Spleen (tissue), 11 donors: ENCODE measurements around the gene ST3GAL2. TPM values are rescaled to one million over a fixed set of nuclear protein-coding genes. Genes with fewer than 3 reads are reported as not detected.

Source experiments
- DNase-seq: peaks from one replicate; pipeline ENCODE4 v3.0.0-alpha.2; 2020
- H3K27ac ChIP-seq, 8 donors: fragments of 200-600 bp; sonication (generic) in 7 of 8; 1 replicate in 4 of 8; 2 replicates in 4 of 8; pipeline versions ENCODE4 v1.5.0 to v1.8.0; 2016 to 2021; ENCODE audit warnings: inconsistent platforms in 4 of 8, mild to moderate bottlenecking in 4 of 8, moderate library complexity in 1 of 8
- H3K27me3 ChIP-seq, 7 donors: fragments of 200-600 bp; sonication (generic) in 6 of 7; replicated peaks in 1 of 7; 1 replicate in 4 of 7; 2 replicates in 3 of 7; pipeline versions ENCODE4 v1.5.0 to v1.8.0; 2016 to 2021; ENCODE audit warnings: inconsistent platforms in 3 of 7, mild to moderate bottlenecking in 1 of 7
- H3K36me3 ChIP-seq, 6 donors: fragments of 200-600 bp; sonication (generic) in 5 of 6; 1 replicate in 4 of 6; 2 replicates in 2 of 6; pipeline versions ENCODE4 v1.5.0 to v1.8.0; 2016 to 2021; ENCODE audit warnings: inconsistent platforms in 2 of 6
- H3K4me1 ChIP-seq, 6 donors: fragments of 200-600 bp; sonication (generic) in 5 of 6; 1 replicate in 3 of 6; 2 replicates in 3 of 6; pipeline versions ENCODE4 v1.5.0 to v1.8.0; 2016 to 2021; ENCODE audit warnings: inconsistent platforms in 3 of 6
- H3K4me3 ChIP-seq, 8 donors: fragments of 200-600 bp; sonication (generic) in 7 of 8; 1 replicate in 4 of 8; 2 replicates in 4 of 8; pipeline versions ENCODE4 v1.5.0 to v1.8.0; 2016 to 2021; ENCODE audit warnings: inconsistent platforms in 4 of 8, mild to moderate bottlenecking in 4 of 8, moderate library complexity in 2 of 8
- H3K9me3 ChIP-seq, 8 donors: fragments of 200-600 bp; sonication (generic) in 7 of 8; 1 replicate in 4 of 8; 2 replicates in 4 of 8; pipeline versions ENCODE4 v1.5.0 to v1.8.0; 2016 to 2021; ENCODE audit warnings: inconsistent platforms in 4 of 8
- CTCF ChIP-seq, 11 experiments: fragments of 200-600 bp in 7 of 11; fragments of 450-650 bp in 4 of 11; sonication (generic) in 4 of 11; IDR thresholded peaks in 8 of 11; conservative IDR thresholded peaks in 3 of 11; 1 replicate in 7 of 11; 2 replicates in 4 of 11; pipeline versions ENCODE4 v1.4.0 to v1.8.0; 2016 to 2021; ENCODE audit warnings: antibody characterized with exemption in 11 of 11, inconsistent platforms in 4 of 11, mild to moderate bottlenecking in 1 of 11
- POLR2A ChIP-seq, 3 donors: fragments of 450-650 bp; IDR thresholded peaks; one replicate each; pipeline ENCODE4 v1.5.1; 2017; ENCODE audit warnings: antibody characterized with exemption in 3 of 3, mild to moderate bottlenecking in 1 of 3
- POLR2AphosphoS5 ChIP-seq, 3 donors: sonication (generic); formaldehyde crosslinking; IDR thresholded peaks; one replicate each; pipeline ENCODE4 v1.5.1; 2017; ENCODE audit warnings: antibody characterized with exemption in 3 of 3
- WGBS, 5 donors: extraction: QIAGEN DNeasy Blood & Tissue Kit in 3 of 5; methylation state at CpG; one replicate each; pipeline versions ENCODE4 v1.1.5 to v1.1.7; 2013 to 2018; 5-methylcytosine and 5-hydroxymethylcytosine counted together
- intact Hi-C: fragments of 100-400 bp; cut with DNase I; formaldehyde crosslinking; loops from one replicate; pipeline ENCODE4 v1.15.0; 2023; ENCODE audit warnings: low total_unique reads
- polyA plus RNA-seq, 3 donors: library from polyadenylated mRNA; stranded (reverse); fragments of 200-250 nt; gene quantifications; one replicate each; pipeline ENCODE4 v1.2.1, GENCODE V29; 2013
- total RNA-seq, 7 donors: library from RNA; depleted of rRNA in 3 of 7; stranded (reverse); fragments of >200 nt in 3 of 7; fragmentation: NEBNext Ultra II Directional in 4 of 7; extraction: Animal tissue kit (Norgen Biotek cat#: 25700) in 4 of 7; gene quantifications; one replicate each; pipeline versions ENCODE4 v1.1.0 to v1.2.1, GENCODE V29; 2016 to 2021
- donor health status: healthy with polysubstance abuse.
- donor health status: DM: no; HTN: no; CAD: no; lungs with moderate emphysema.
- donor health status: DM: no; HTN: no; CAD: no.
- donor health status: Bipolar disorder and iron deficiency.
- donor health status: healthy.
- donor health status: DM: no; HTN: no; CAD: no.
- donor health status: DM: yes; HTN: yes; CAD: no.

The ST3GAL2 gene
- total and polyA plus RNA-seq, 10 donors, result 5.2 to 66.9 (median 43.7) TPM

GRCh38 chr16:70457446-70458166 is 18.7 kb upstream of the ST3GAL2 start:
- intact Hi-C loops, result loop anchor here (10.0 kb wide), 1 partner anchor 53 kb away; no protein-coding TSS in a partner anchor
- TF ChIP-seq POLR2A (IDR thresholded peaks at IDR 0.05) (no peak), POLR2AphosphoS5 (IDR thresholded peaks at IDR 0.05) (no peak)
- WGBS, 5 donors, result 83 to 93% (median 87%) methylated on average over 5 of the region's 5 CpGs
- Histone ChIP-seq H3K4me3 (no peak overlapping the region), H3K9me3 (no peaks in the 10 kb centered on the region), H3K4me1 (peaks cover 6 to 60% (median 36%) of the 10 kb centered on the region in 6 donors), H3K27ac (no peak overlapping the region), H3K36me3 (no peaks in the 10 kb centered on the region), H3K27me3 (no peaks in the 10 kb centered on the region)
- DNase-seq, result no peak

GRCh38 chr16:70455910-70456309 is 17.0 kb upstream of the ST3GAL2 start:
- peaks cover 6 to 50% (median 27%) of the 10 kb centered on the region in 6 donors for H3K4me1 ChIP-seq
- intact Hi-C loops, result loop anchor here (10.0 kb wide), 1 partner anchor 51 kb away; no protein-coding TSS in a partner anchor
- no peak overlapping the region for H3K27ac ChIP-seq
- no peak for DNase-seq
- H3K36me3 ChIP-seq, result no peaks in the 10 kb centered on the region
- 88 to 94% (median 90%) methylated on average over 7 of the region's 7 CpGs for WGBS, 5 donors
- peaks cover 0 to 4% (median 0%) of the 10 kb centered on the region in 7 donors for H3K27me3 ChIP-seq
- TF ChIP-seq POLR2A (IDR thresholded peaks at IDR 0.05) (no peak), POLR2AphosphoS5 (IDR thresholded peaks at IDR 0.05) (no peak), CTCF (IDR thresholded peaks at IDR 0.05 in 8 of 11, conservative IDR thresholded peaks at IDR 0.05 in 3 of 11) (no peak)
- H3K9me3 ChIP-seq, result no peaks in the 10 kb centered on the region
- H3K4me3 ChIP-seq, result no peak overlapping the region

- DNase-seq, result peak; percentile 93
- Histone ChIP-seq H3K4me1 (peaks cover 6 to 42% (median 23%) of the 10 kb centered on the region in 6 donors), H3K36me3 (no peaks in the 10 kb centered on the region), H3K9me3 (no peaks in the 10 kb centered on the region), H3K27me3 (peaks cover 0 to 8% (median 0%) of the 10 kb centered on the region in 7 donors), H3K4me3 (peak within 1 kb of the TSS; percentile 75 to 98 (median 86)), H3K27ac (peak within 1 kb of the TSS; percentile 91 to 98 (median 96))
- 0 to 1% (median 1%) methylated on average over 33 to 67 of the region's 67 CpGs for whole genome bisulfite sequencing, 5 donors
- peak; percentile 81 to 86 (median 84) for TF ChIP-seq POLR2AphosphoS5 (IDR thresholded peaks at IDR 0.05)
- peak in 5 of 11 experiments; percentile 4 to 39 (median 11) for TF ChIP-seq CTCF (IDR thresholded peaks at IDR 0.05 in 8 of 11, conservative IDR thresholded peaks at IDR 0.05 in 3 of 11)
- no peak for TF ChIP-seq POLR2A (IDR thresholded peaks at IDR 0.05)
- intact Hi-C loops, result loop anchor here (10.0 kb wide), 1 partner anchor 50 kb away; no protein-coding TSS in a partner anchor
Observed at GRCh38 chr16:70454222-70455034, 15.5 kb upstream of the ST3GAL2 start, which contains the start of gene FCSK. FCSK (plus strand) TSS chr16:70454595; CDS start chr16:70463191, 8,596 bp downstream.

- H3K36me3 ChIP-seq, result no peaks in the 10 kb centered on the region
- WGBS, 5 donors, result 0 to 1% (median 0%) methylated on average over 8 of the region's 8 CpGs
- H3K27ac ChIP-seq, result peak overlapping the region; percentile 91 to 98 (median 96)
- intact Hi-C loops, result loop anchor here (10.0 kb wide), 1 partner anchor 49 kb away; no protein-coding TSS in a partner anchor
- peaks cover 6 to 42% (median 23%) of the 10 kb centered on the region in 6 donors for H3K4me1 ChIP-seq
- no peak for TF ChIP-seq POLR2A (IDR thresholded peaks at IDR 0.05)
- TF ChIP-seq POLR2AphosphoS5 (IDR thresholded peaks at IDR 0.05), result no peak
- no peak for TF ChIP-seq CTCF (IDR thresholded peaks at IDR 0.05 in 8 of 11, conservative IDR thresholded peaks at IDR 0.05 in 3 of 11)
- H3K27me3 ChIP-seq, result peaks cover 0 to 8% (median 0%) of the 10 kb centered on the region in 7 donors
- no peak for DNase-seq
- peak overlapping the region; percentile 75 to 98 (median 86) for H3K4me3 ChIP-seq
- no peaks in the 10 kb centered on the region for H3K9me3 ChIP-seq
Observed at GRCh38 chr16:70453892-70454221, 15.0 kb upstream of the ST3GAL2 start.
